Activated gamma-delta T cell (primary cell): ENCODE results near the gene CDK10.
A peak's percentile ranks its signal among the peaks of the same experiment; 100 is the strongest.
"Not testable (repeated sequence)": the region's sequence is repeated elsewhere in the genome, so short reads cannot be mapped to it uniquely, and the experiment has no call there.

ENCODE experiments used
- DNase-seq: peaks from one replicate; lab custom pipeline; 2025; lab: John Stamatoyannopoulos, UW
- total RNA-seq, 2 donors: gene quantifications; one replicate each; lab custom pipeline; 2026; lab: John Stamatoyannopoulos, UW

CDK10 gene
- total RNA-seq, result 118 to 124 reads per million in 2 donors

- peak; percentile 83 for DNase-seq
Measured at GRCh38 chr16:89686520-89687091, at the start of gene CDK10. CDK10 (plus strand) TSS chr16:89686689; CDS start chr16:89686711, 22 bp downstream.

DNA sequence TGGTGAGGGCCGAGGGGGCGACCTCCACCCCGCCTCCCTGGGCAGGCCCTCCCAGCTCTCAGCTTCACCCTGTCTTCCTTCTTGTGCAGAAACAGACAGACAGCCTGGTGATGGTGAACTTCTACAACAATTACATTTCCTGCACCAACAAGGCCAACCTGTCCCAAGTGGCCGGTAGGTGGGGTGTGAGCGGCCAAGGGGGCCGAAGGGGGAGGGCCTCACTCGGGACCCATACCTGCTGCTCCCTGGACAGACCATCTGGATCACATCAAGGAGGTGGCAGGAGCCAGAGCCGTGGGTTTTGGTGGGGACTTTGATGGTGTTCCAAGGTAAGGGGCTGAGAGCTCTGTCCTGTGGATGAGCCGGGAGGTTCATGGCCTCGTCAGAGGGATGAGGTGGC, 49.1 kb upstream of the CDK10 start:
- DNase-seq, result no peak

GRCh38 chr16:89638455-89638854, 48.0 kb upstream of the CDK10 start:
- no peak for DNase-seq

DNA sequence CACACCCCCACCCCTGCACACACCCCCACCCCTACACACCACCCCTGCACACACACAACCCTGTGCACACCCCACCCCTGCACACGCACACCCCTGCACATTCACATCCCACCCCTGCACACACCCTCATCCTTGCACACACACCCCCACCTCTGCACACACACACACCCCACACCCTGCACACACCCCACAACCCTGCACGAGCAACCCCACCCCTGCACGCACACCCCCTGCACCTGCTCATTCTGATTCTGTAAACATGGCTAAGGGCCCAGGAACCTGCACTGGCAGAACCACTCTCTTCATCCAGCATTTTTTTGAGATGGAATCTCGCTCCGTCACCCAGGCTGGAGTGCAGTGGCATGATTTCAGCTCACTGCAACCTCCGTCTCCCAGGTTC, 47.1 kb upstream of the CDK10 start:
- no peak for DNase-seq

DNA sequence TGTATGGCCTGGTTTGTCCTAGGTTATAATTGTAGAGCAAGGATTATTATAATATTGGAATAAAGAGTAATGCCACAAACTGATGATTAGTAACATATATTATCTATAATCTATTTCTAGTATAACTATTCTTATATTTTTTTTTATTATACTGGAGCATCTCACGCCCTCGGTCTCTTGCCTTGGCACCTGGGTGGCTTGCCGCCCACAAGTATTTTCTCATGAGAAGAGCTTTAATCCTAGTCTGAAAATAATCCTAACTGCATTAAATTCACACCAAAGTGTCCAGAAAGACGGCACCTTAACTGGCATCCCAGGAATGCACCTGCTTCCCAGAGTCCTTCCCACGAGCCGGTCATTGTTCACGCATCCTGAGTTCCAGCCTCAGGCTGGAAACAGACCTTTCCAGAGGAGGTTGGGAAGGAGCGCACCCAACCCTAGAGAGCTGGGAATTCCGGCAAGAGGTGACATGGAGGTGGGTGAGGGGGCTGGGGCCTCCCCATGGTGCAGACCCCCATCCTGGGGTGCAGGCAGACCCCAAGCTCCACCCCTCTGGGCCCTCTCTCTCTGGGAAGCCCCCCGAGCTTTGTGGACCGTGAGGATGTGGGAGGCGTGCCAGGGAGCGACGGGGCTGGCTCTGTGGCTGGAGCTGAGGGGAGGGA, 44.9 kb upstream of the CDK10 start:
- no peak for DNase-seq

- DNase-seq, result no peak
Measured at GRCh38 chr16:89642574-89642973, 43.9 kb upstream of the CDK10 start.

DNA sequence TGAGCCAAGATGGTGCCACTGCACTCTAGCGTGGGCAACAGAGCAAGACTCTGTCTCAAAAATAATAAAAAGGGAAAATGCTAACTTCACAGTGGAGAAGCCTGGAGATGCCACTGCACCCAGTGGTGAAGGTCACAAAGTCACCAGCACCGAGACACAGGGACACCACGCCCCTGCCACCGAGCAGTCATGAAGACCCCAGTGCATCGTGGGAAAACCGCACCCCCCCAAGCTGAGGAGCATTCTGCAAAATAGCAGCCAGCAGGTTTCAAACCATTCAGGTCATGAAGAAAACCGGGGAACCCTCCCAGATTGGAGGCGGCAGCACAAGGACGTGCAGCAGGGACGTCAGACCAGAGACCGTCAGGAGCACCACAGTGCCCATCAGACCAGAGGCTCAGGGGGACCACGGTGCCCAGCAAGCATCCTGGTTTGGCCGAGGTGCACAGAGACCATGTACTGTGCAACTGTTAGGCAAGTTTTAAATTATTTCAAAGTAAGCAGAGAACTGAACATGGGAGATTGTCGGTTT, 42.7 kb upstream of the CDK10 start:
- no peak for DNase-seq

DNA sequence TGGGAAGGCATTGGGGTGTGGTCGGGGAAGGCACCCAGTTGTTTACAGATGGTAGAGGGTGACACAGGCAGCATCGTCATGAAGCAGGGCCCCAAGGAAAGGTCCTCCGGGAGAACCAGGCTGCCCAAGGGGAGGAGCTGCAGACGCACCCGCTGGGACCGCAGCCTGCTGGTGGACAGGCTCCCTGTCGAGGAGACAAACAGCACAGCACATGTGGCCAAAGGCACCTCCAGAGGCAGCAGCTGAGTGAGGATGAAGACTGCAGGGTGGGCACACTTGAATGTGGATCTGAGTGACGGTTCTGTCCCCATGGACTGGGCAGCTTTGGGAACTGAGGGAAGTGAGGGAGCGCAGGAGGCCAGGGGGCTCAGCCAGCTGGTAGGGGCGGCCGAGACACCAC, 41.4 kb upstream of the CDK10 start:
- DNase-seq, result no peak

GRCh38 chr16:89646270-89646669, 40.2 kb upstream of the CDK10 start:
- no peak for DNase-seq

DNA sequence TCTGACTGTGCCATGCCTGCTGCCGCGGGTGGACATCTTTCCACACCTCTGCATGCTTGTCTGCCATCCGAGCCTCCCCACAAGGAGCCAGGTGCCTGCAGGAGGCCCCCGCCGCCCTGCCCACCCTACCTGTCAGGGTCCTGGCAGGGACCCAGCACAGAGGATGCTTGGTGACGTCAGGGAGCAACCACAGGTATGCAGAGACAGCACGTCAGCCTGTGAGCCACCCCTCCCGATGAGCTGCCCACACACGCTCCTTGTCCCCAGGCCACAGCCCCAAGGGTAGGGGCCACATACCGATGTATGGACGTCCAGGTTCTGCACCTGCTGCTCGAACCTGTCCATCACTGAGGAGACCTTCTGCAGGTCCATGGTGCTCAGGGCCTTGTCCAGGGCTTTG, 39.6 kb upstream of the CDK10 start:
- DNase-seq, result no peak

GRCh38 chr16:89651584-89651983, 34.9 kb upstream of the CDK10 start:
- no peak for DNase-seq

DNA sequence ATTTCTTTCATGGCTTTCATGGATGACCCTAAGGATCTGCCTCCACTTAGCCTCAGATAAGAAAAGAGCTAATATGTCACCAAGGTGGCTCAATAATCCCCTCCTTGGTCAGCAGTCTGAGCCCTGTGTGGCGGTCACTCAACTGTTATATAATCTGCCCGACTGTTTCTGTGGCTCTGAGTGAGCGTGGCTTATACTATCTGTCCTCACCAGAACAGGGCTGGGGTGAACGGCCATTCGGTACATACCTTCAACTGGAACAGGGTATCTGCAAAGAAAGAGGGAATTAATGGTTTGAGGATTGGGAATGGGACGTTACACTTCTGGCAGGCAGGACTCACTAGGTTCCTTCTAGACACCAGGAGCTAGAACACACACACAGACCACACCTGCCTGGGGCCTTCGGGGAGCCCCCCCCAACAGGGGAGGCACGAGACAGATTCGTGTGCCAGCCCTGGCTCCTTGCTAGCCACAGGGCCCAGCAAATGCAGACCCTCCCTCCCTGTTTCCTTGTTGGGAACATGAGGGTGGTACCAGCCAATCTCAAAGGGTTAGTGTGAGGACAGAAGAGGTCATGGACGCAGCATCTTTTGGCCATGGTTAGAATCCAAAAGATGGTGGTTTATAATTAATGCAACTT, 32.7 kb upstream of the CDK10 start:
- no peak for DNase-seq

DNA sequence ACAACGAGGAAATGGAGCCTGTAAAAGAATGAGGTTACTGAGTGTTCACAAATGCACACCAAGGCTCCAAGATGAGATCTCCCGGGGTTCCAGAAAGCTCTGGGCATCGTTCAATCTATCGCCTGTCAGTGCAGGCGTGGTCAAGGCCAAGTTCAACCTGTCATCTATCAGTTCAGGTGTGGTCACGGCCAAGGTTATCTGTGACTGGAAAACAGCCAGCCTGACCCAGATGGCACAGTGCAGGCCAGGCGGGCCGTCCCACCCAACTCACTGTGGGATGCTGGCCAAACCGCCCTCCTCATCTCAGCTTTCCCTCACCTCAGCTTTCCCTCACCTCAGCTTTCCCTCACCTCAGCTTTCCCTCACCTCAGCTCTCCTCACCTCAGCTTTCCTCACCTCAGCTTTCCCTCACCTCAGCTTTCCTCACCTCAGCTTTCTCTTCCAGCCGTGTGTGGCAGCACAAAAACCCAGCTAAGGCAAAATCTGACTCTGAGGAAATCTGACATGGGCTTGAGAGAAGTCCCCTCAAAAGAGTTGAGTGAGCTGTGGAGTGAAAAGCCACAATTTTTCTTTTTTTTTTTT, 31.3 kb upstream of the CDK10 start:
- DNase-seq, result no peak

- DNase-seq, result no peak
Measured at GRCh38 chr16:89656435-89657121, 29.9 kb upstream of the CDK10 start.

- peak; percentile 92 for DNase-seq
Measured at GRCh38 chr16:89657442-89658220, 28.9 kb upstream of the CDK10 start, which contains the start of the genes CHMP1A and SPATA33. CHMP1A (minus strand) TSS chr16:89657708; CDS start chr16:89657588, 120 bp downstream. SPATA33 (plus strand) TSS chr16:89657836; CDS start chr16:89657912, 76 bp downstream.

- DNase-seq, result no peak
Measured at GRCh38 chr16:89658221-89658879, 28.1 kb upstream of the CDK10 start.

- DNase-seq, result no peak
Measured at GRCh38 chr16:89660146-89660545, 26.3 kb upstream of the CDK10 start.

DNA sequence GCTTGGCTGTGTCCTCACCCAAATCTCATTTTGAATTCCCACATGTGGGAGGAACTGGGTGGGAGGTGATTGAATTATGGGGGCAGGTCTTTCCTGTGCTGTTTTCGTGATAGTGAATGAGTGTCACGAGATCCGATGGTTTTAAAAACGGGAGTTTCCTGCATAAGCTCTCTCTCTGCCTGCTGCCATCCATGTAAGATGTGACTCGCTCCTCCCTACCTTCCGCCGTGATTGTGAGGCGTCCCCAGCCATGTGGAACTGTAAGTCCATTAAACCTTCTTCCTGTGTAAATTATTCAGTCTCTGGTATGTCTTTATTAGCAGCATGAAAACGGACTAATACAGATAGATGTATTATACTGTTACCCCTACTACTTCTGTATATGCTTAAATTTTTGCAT, 25.3 kb upstream of the CDK10 start:
- no peak for DNase-seq

GRCh38 chr16:89664238-89664637, 22.3 kb upstream of the CDK10 start:
- not testable (repeated sequence) for DNase-seq

- not testable (repeated sequence) for DNase-seq
Measured at GRCh38 chr16:89667000-89667399, 19.5 kb upstream of the CDK10 start.

- DNase-seq, result no peak
Measured at GRCh38 chr16:89667633-89668032, 18.9 kb upstream of the CDK10 start.
